Hepatocyte (in vitro differentiated cells): Measurements from ENCODE around the gene PHF23. TPM values are rescaled to one million over a fixed set of nuclear protein-coding genes. Genes with fewer than 3 reads are reported as not detected.

Source experiments
- DNase-seq: peaks from one replicate; pipeline ENCODE4 v3.0.0-alpha.2; 2016; ENCODE audit warnings: low spot score
- H2AFZ ChIP-seq: fragments of 200-600 bp; sonication (generic); 2 replicates; pipeline ENCODE4 v1.6.0; 2016; ENCODE audit warnings: antibody characterized with exemption, mild to moderate bottlenecking
- H3K27ac ChIP-seq: fragments of 200-600 bp; sonication (generic); 2 replicates; pipeline ENCODE4 v1.5.1; 2016; ENCODE audit warnings: mild to moderate bottlenecking
- H3K27me3 ChIP-seq: fragments of 200-600 bp; sonication (generic); 2 replicates; pipeline ENCODE4 v1.6.1; 2016
- H3K36me3 ChIP-seq: fragments of 200-600 bp; sonication (generic); replicated peaks from 2 replicates; pipeline ENCODE4 v1.5.1; 2016; ENCODE audit warnings: low read depth; ENCODE audit not compliant: insufficient read depth
- H3K4me1 ChIP-seq: fragments of 200-600 bp; sonication (generic); 2 replicates; pipeline ENCODE4 v1.5.1; 2016; ENCODE audit warnings: mild to moderate bottlenecking, moderate library complexity; ENCODE audit not compliant: insufficient read depth
- H3K4me2 ChIP-seq: fragments of 200-600 bp; sonication (generic); 2 replicates; pipeline ENCODE4 v1.6.0; 2016
- H3K4me3 ChIP-seq: fragments of 200-600 bp; sonication (generic); 2 replicates; pipeline ENCODE4 v1.5.1; 2016; ENCODE audit warnings: mild to moderate bottlenecking
- H3K79me2 ChIP-seq: fragments of 200-600 bp; sonication (generic); 2 replicates; pipeline ENCODE4 v1.6.0; 2017; ENCODE audit warnings: mild to moderate bottlenecking
- H3K9me2 ChIP-seq: fragments of 200-600 bp; sonication (generic); replicated peaks from 2 replicates; pipeline ENCODE4 v1.6.0; 2017; ENCODE audit warnings: mild to moderate bottlenecking; ENCODE audit not compliant: insufficient read depth
- H3K9me3 ChIP-seq: fragments of 200-600 bp; sonication (generic); 2 replicates; pipeline ENCODE4 v1.5.1; 2016; ENCODE audit warnings: low read depth, mild to moderate bottlenecking
- H4K20me1 ChIP-seq: fragments of 200-600 bp; sonication (generic); 2 replicates; pipeline ENCODE4 v1.6.0; 2016; ENCODE audit warnings: mild to moderate bottlenecking; ENCODE audit not compliant: insufficient read depth, poor library complexity, severe bottlenecking
- CTCF ChIP-seq: fragments of 200-600 bp; sonication (generic); IDR thresholded peaks from 2 replicates; pipeline ENCODE4 v1.5.1; 2016; ENCODE audit warnings: antibody characterized with exemption, mild to moderate bottlenecking; ENCODE audit not compliant: poor library complexity
- EZH2 ChIP-seq: fragments of 200-600 bp; sonication (generic); IDR thresholded peaks from 2 replicates; pipeline ENCODE4 v1.6.1; 2016; ENCODE audit warnings: antibody characterized with exemption, mild to moderate bottlenecking, borderline replicate concordance
- EZH2phosphoT487 ChIP-seq: fragments of 200-600 bp; sonication (generic); IDR thresholded peaks from one replicate; pipeline ENCODE4 v1.6.1; 2018; ENCODE audit warnings: antibody characterized with exemption, mild to moderate bottlenecking, low read depth, moderate library complexity; ENCODE audit not compliant: unreplicated experiment, severe bottlenecking
- WGBS: methylation state at CpG from one replicate; pipeline ENCODE4 v1.1.6; 2016; ENCODE audit warnings: low lambda C conversion rate; ENCODE audit errors: missing lambda C conversion rate; 5-methylcytosine and 5-hydroxymethylcytosine counted together
- microRNA counts: library from miRNA; unstranded; fragments of <30 nt; microRNA quantifications from one replicate; lab custom pipeline; 2017
- microRNA-seq: library from miRNA; unstranded; fragments of <30 nt; microRNA quantifications from one replicate; pipeline ENCODE4, GENCODE V29; 2017
- polyA plus RNA-seq: library from polyadenylated mRNA; unstranded; fragments of >200 nt; fragmentation: Nextera tagmentation; extraction: Ambion mirVana; gene quantifications from 2 replicates; pipeline ENCODE4 v1.2.1, GENCODE V29; 2016
- small RNA-seq: library from RNA; depleted of rRNA; stranded (forward); fragments of <200 nt; gene quantifications from one replicate; pipeline ENCODE3, GENCODE V24; 2014
- total RNA-seq: library from RNA; depleted of rRNA; stranded (reverse); fragments of >200 nt; gene quantifications from 2 replicates; pipeline ENCODE4 v1.2.3, GENCODE V29; 2014

The PHF23 gene
- total and polyA plus RNA-seq, 2 experiments from 2014 or later: 53.9 to 78.6 TPM

DNA sequence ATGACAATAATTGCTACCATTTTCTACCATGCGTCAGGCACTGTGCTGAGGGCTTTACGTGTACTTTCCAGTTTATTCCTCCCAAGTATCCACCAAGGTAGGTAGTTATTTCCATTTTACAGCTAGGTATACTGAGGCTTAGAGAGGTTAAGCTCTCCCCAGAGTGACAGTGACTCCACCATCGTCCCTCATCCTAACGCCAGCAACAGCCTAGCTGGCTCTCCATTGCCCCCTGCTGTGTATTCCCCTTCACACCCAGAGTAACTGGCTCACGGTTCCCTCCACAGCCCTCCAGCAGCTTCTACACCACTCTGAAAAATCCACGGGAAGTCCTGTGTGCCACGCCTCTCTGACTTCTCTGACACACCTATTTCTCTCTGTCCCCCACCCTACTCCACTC is 53.0 kb downstream of the PHF23 start:
- no peaks in the 10 kb centered on the region for H3K4me1 ChIP-seq
- no peak overlapping the region for H2AFZ ChIP-seq
- 80% methylated on average over 7 of the region's 7 CpGs for WGBS
- no peaks in the 10 kb centered on the region for H3K27me3 ChIP-seq
- no peak overlapping the region for H3K4me3 ChIP-seq
- TF ChIP-seq EZH2 (no peak), EZH2phosphoT487 (no peak), CTCF (peak; percentile 14)
- H3K9me3 ChIP-seq: no peaks in the 10 kb centered on the region
- no peaks in the 10 kb centered on the region for H4K20me1 ChIP-seq
- H3K4me2 ChIP-seq: no peak overlapping the region
- no peak overlapping the region for H3K27ac ChIP-seq
- H3K79me2 ChIP-seq: no peaks in the 10 kb centered on the region
- no peaks in the 10 kb centered on the region for H3K36me3 ChIP-seq
- no peaks in the 10 kb centered on the region for H3K9me2 ChIP-seq
- DNase-seq: no peak

MicroRNA genes within 50 kb of the gene (microRNA counts, 767-probe panel; counts per million panel counts)
- microRNA hsa-miR-324-3p (lab: Ali Mortazavi, UCI) (not detected), microRNA hsa-miR-324-5p (lab: Ali Mortazavi, UCI) (6,865 counts per million, percentile 35 among the panel's probes with 10 or more counts)

Small RNA genes lying within 50 kb of the gene (microRNA-seq; reads per million reads assigned to microRNA genes)
- gene MIR324: 12,438 reads per million, percentile 95 among the genes with 10 or more reads in this experiment

Small RNA genes lying within 50 kb of the gene (small RNA-seq; reads per million reads assigned to genes)
- gene AC120057.4: not detected
- gene MIR324: 13.7 reads per million, percentile 95 among the genes with 10 or more reads in this experiment
- not detected for gene RF00019

Other genes starting within 250 kb of the PHF23 start
Only the 30 nearest of the 36 such genes appear.
- gene SLC16A13, start 203.4 kb downstream of the PHF23 start, total RNA-seq: 6.2 TPM in 2 replicates
- 18.8 and 21.1 TPM in 2 replicates for gene SLC16A13, start 203.4 kb downstream of the PHF23 start, polyA plus RNA-seq
- gene SLC16A11, start 195.4 kb downstream of the PHF23 start, total RNA-seq: 0.93 TPM in 1 of 2 replicates, not detected in the other
- 2.4 and 3.6 TPM in 2 replicates for gene SLC16A11, start 195.4 kb downstream of the PHF23 start, polyA plus RNA-seq
- 0.24 and 0.37 TPM in 2 replicates for gene CLEC10A, start 159.2 kb downstream of the PHF23 start, total RNA-seq
- gene CLEC10A, start 159.2 kb downstream of the PHF23 start, polyA plus RNA-seq: 0.17 and 0.21 TPM in 2 replicates
- gene ASGR2, start 124.6 kb downstream of the PHF23 start, total RNA-seq: 53.5 and 65.5 TPM in 2 replicates
- 68.2 and 90.6 TPM in 2 replicates for gene ASGR2, start 124.6 kb downstream of the PHF23 start, polyA plus RNA-seq
- gene ASGR1, start 60.1 kb downstream of the PHF23 start, total RNA-seq: 59.6 and 74.0 TPM in 2 replicates
- gene ASGR1, start 60.1 kb downstream of the PHF23 start, polyA plus RNA-seq: 113 and 140 TPM in 2 replicates
- 8.4 and 10.7 TPM in 2 replicates for gene DLG4, start 19.6 kb downstream of the PHF23 start, total RNA-seq
- 2.9 and 7.6 TPM in 2 replicates for gene DLG4, start 19.6 kb downstream of the PHF23 start, polyA plus RNA-seq
- gene ACADVL, start 19.5 kb downstream of the PHF23 start, total RNA-seq: 298 and 469 TPM in 2 replicates
- 1,250 and 1,676 TPM in 2 replicates for gene ACADVL, start 19.5 kb downstream of the PHF23 start, polyA plus RNA-seq
- 56.1 and 62.1 TPM in 2 replicates for gene DVL2, start 4.9 kb downstream of the PHF23 start, total RNA-seq
- 74.6 and 74.7 TPM in 2 replicates for gene DVL2, start 4.9 kb downstream of the PHF23 start, polyA plus RNA-seq
- gene GABARAP, start 3.0 kb upstream of the PHF23 start, total RNA-seq: 309 and 327 TPM in 2 replicates
- 992 and 1,031 TPM in 2 replicates for gene GABARAP, start 3.0 kb upstream of the PHF23 start, polyA plus RNA-seq
- 44.6 and 62.7 TPM in 2 replicates for gene CTDNEP1, start 12.3 kb upstream of the PHF23 start, total RNA-seq
- gene CTDNEP1, start 12.3 kb upstream of the PHF23 start, polyA plus RNA-seq: 86.9 and 96.7 TPM in 2 replicates
- gene ELP5, start 12.8 kb upstream of the PHF23 start, total RNA-seq: 30.4 and 30.6 TPM in 2 replicates
- 38.0 and 49.6 TPM in 2 replicates for gene ELP5, start 12.8 kb upstream of the PHF23 start, polyA plus RNA-seq
- gene CLDN7, start 23.0 kb upstream of the PHF23 start, total RNA-seq: 169 and 197 TPM in 2 replicates
- 290 and 341 TPM in 2 replicates for gene CLDN7, start 23.0 kb upstream of the PHF23 start, polyA plus RNA-seq
- gene SLC2A4, start 42.3 kb upstream of the PHF23 start, total RNA-seq: 0.88 and 1.6 TPM in 2 replicates
- gene SLC2A4, start 42.3 kb upstream of the PHF23 start, polyA plus RNA-seq: 0.42 and 0.89 TPM in 2 replicates
- 1.4 and 1.7 TPM in 2 replicates for gene YBX2, start 55.2 kb upstream of the PHF23 start, total RNA-seq
- 1.3 and 3.0 TPM in 2 replicates for gene YBX2, start 55.2 kb upstream of the PHF23 start, polyA plus RNA-seq
- 267 and 331 TPM in 2 replicates for gene EIF5A, start 68.2 kb upstream of the PHF23 start, total RNA-seq
- 693 and 747 TPM in 2 replicates for gene EIF5A, start 68.2 kb upstream of the PHF23 start, polyA plus RNA-seq
- 34.5 and 50.3 TPM in 2 replicates for gene GPS2, start 75.9 kb upstream of the PHF23 start, total RNA-seq
- gene GPS2, start 75.9 kb upstream of the PHF23 start, polyA plus RNA-seq: 103 and 111 TPM in 2 replicates
- gene NEURL4, start 89.9 kb upstream of the PHF23 start, total RNA-seq: 9.2 and 9.6 TPM in 2 replicates
- 9.5 and 13.9 TPM in 2 replicates for gene NEURL4, start 89.9 kb upstream of the PHF23 start, polyA plus RNA-seq
- gene ACAP1, start 97.1 kb upstream of the PHF23 start, total RNA-seq: not detected in 2 replicates
- 10.2 and 14.6 TPM in 2 replicates for gene ACAP1, start 97.1 kb upstream of the PHF23 start, polyA plus RNA-seq
- gene KCTD11, start 112.7 kb upstream of the PHF23 start, total RNA-seq: 9.2 and 12.4 TPM in 2 replicates
- gene KCTD11, start 112.7 kb upstream of the PHF23 start, polyA plus RNA-seq: 14.1 and 19.6 TPM in 2 replicates
- gene TMEM95, start 115.7 kb upstream of the PHF23 start, total RNA-seq: not detected in 2 replicates
- gene TMEM95, start 115.7 kb upstream of the PHF23 start, polyA plus RNA-seq: not detected in 2 replicates
- gene TNK1, start 141.6 kb upstream of the PHF23 start, total RNA-seq: 8.4 and 11.4 TPM in 2 replicates
- 8.9 and 10.2 TPM in 2 replicates for gene TNK1, start 141.6 kb upstream of the PHF23 start, polyA plus RNA-seq
- 11.8 and 17.6 TPM in 2 replicates for gene PLSCR3, start 155.1 kb upstream of the PHF23 start, total RNA-seq
- gene PLSCR3, start 155.1 kb upstream of the PHF23 start, polyA plus RNA-seq: 58.0 and 59.6 TPM in 2 replicates
- gene TMEM256, start 164.6 kb upstream of the PHF23 start, total RNA-seq: 109 and 118 TPM in 2 replicates
- gene TMEM256, start 164.6 kb upstream of the PHF23 start, polyA plus RNA-seq: 105 and 109 TPM in 2 replicates
- 4.1 and 7.2 TPM in 2 replicates for gene NLGN2, start 168.4 kb upstream of the PHF23 start, total RNA-seq
- 4.3 and 6.6 TPM in 2 replicates for gene NLGN2, start 168.4 kb upstream of the PHF23 start, polyA plus RNA-seq
- gene SPEM1, start 180.9 kb upstream of the PHF23 start, total RNA-seq: not detected in 2 replicates
- 0.21 TPM in 1 of 2 replicates, not detected in the other for gene SPEM1, start 180.9 kb upstream of the PHF23 start, polyA plus RNA-seq
- gene SPEM2, start 186.2 kb upstream of the PHF23 start, total RNA-seq: not detected in 2 replicates
- not detected in 2 replicates for gene SPEM2, start 186.2 kb upstream of the PHF23 start, polyA plus RNA-seq
- gene SPEM3, start 189.4 kb upstream of the PHF23 start, total RNA-seq: not detected in 2 replicates
- not detected in 2 replicates for gene SPEM3, start 189.4 kb upstream of the PHF23 start, polyA plus RNA-seq
- gene TMEM102, start 196.0 kb upstream of the PHF23 start, total RNA-seq: 12.3 and 12.5 TPM in 2 replicates
- 13.7 and 13.9 TPM in 2 replicates for gene TMEM102, start 196.0 kb upstream of the PHF23 start, polyA plus RNA-seq
- gene FGF11, start 200.1 kb upstream of the PHF23 start, total RNA-seq: 1.4 and 2.7 TPM in 2 replicates
- gene FGF11, start 200.1 kb upstream of the PHF23 start, polyA plus RNA-seq: 3.6 and 3.8 TPM in 2 replicates
- gene CHRNB1, start 205.6 kb upstream of the PHF23 start, total RNA-seq: 10.9 and 12.4 TPM in 2 replicates
- gene CHRNB1, start 205.6 kb upstream of the PHF23 start, polyA plus RNA-seq: 16.9 and 17.5 TPM in 2 replicates